GM18517 (cell line): ENCODE results near the gene CARHSP1.
"Not testable (repeated sequence)": the region's sequence is repeated elsewhere in the genome, so short reads cannot be mapped to it uniquely, and the experiment has no call there.

ENCODE experiments used
- ATAC-seq: cut with Tn5 transposase; IDR thresholded peaks from one replicate; pipeline ENCODE4 v1.9.1; 2021; ENCODE audit warnings: mild to moderate bottlenecking, moderate library complexity; ENCODE audit not compliant: unreplicated experiment

CARHSP1 gene

GRCh38 chr16:8893976-8894690 lies 25.3 kb upstream of the CARHSP1 start:
- ATAC-seq = no peak

GRCh38 chr16:8893426-8893825 lies 24.6 kb upstream of the CARHSP1 start:
- no peak for ATAC-seq

GRCh38 chr16:8892101-8892575 lies 23.3 kb upstream of the CARHSP1 start:
- peak; percentile 23 for ATAC-seq

- no peak for ATAC-seq
Observed at GRCh38 chr16:8890549-8890921, 21.7 kb upstream of the CARHSP1 start.

GRCh38 chr16:8889893-8890548 lies 21.2 kb upstream of the CARHSP1 start:
- no peak for ATAC-seq

GRCh38 chr16:8888951-8889892 lies 20.4 kb upstream of the CARHSP1 start:
- no peak for ATAC-seq

GRCh38 chr16:8887952-8888560 lies 19.2 kb upstream of the CARHSP1 start:
- ATAC-seq = no peak

- no peak for ATAC-seq
Observed at GRCh38 chr16:8887431-8887765, 18.6 kb upstream of the CARHSP1 start.

- no peak for ATAC-seq
Observed at GRCh38 chr16:8886593-8887430, 18.0 kb upstream of the CARHSP1 start.

GRCh38 chr16:8885674-8886592 lies 17.1 kb upstream of the CARHSP1 start:
- no peak for ATAC-seq

- no peak for ATAC-seq
Observed at GRCh38 chr16:8882725-8883377, 14.0 kb upstream of the CARHSP1 start.

- ATAC-seq = no peak
Observed at GRCh38 chr16:8882041-8882617, 13.3 kb upstream of the CARHSP1 start, which contains the start of gene LITAFD. TSS of gene LITAFD (plus strand) at chr16:8882351. CDS start at chr16:8884356, 2,005 bp downstream.

GRCh38 chr16:8880839-8881510 lies 12.2 kb upstream of the CARHSP1 start:
- ATAC-seq = no peak

- no peak for ATAC-seq
Observed at GRCh38 chr16:8878523-8878911, 9.7 kb upstream of the CARHSP1 start.

GRCh38 chr16:8877894-8878522 lies 9.2 kb upstream of the CARHSP1 start:
- ATAC-seq = no peak

- ATAC-seq = not testable (repeated sequence)
Observed at GRCh38 chr16:8875317-8875716, 6.5 kb upstream of the CARHSP1 start.

GRCh38 chr16:8874388-8874787 lies 5.6 kb upstream of the CARHSP1 start:
- no peak for ATAC-seq
